NCI-H446 (cell line): ENCODE measurements around the gene TCEAL1.
"Not testable (repeated sequence)": the region's sequence is repeated elsewhere in the genome, so short reads cannot be mapped to it uniquely, and the experiment has no call there.

ENCODE experiments used
- DNase-seq, 2 experiments: peaks; one replicate each; lab custom pipeline; 2025; lab: John Stamatoyannopoulos, UW

The TCEAL1 gene

DNA sequence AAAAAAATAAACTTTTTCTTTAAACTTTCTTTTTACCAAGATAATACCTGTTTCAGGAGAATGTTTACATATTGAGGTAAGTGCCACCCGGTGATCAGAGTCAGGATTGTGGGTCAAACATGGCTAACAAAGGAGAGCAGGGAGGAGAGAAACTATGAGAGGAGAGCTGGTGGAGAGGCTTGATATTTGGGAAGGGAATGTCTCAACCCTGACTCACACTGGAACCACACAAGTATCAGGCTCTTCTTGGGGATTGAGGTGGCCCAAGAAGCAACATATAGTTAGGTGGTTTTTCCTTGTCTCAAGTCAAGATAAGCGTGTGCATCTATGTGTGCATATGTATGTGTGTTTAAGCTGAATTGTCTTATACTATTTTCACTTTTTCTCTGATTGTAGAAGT lies 6.7 kb downstream of the TCEAL1 start:
- no peak for DNase-seq

DNA sequence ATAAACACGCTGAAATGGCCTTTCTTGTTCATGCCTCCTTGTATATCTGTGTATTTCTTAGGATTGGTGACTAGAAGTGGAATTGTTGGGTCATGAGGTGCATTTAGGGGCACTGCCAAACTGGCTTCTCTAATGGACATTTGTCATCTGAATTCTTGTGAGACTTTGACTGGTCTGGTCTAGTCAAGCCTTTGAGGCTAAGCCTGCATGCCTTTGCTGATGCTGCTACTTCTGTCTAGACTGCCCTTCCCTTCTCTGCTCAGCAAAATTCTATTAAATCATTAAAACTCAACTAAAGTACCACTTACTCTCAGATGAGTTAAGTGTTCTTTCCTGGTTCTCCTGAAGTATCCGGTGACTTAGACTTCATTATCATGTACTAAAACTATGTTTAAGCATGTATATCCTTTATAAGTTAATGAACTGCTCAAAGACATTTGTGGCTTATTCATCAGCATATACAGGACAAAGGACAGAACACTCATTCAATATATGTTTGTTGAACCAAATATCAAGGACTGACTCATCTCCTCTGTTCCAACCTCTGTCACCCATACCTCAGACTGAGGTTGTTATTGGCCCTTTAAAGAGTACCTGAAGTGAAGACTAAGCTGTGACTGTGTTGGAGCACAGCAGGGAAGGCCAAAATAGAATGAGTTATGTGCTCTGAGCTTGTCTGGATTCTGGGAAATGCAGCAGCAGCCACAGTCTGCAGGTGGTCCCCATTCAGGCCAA lies 9.0 kb downstream of the TCEAL1 start:
- DNase-seq = no peak

DNA sequence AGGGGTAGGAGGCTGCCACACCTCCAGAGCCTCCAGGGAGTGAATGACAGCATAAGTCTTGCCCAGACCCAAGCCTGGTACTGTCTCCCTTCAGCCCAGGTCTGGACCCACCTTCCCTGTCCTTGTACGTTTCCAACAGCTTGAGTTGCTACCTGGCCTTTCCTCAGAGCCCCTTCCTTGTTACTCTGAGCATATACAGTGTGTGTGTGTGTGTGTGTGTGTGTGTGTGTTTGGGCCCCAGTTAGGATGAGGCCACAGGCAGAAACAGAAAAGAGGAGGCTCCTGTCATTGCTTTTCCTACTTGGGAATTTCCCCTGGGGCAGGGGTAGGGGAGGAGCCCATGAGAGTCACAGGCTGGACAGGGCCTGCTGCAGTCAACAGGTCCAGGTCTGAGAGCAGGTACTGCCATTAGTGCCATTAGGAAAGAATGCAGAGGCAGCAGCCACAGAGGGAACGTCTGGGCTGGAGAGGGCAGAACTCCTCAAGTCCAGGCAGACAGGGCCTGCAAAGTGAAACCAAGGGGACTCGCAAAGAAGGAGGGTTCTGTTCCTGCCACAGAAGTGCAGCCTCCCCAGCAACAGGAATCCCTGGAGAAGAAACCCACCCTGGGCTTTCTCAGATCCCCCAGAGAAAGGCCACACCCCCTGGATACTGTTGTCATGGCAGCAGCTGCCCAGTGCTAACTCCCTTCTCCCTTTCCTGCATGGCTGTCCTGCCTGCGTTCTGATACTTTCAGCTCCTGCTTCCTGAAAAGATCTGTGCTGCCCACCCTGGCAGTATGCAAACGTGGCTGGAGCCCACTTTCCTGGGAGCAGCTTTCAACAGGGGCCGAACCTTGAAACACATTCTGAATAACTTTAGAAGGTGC lies 9.9 kb downstream of the TCEAL1 start:
- DNase-seq = not testable (repeated sequence)

DNA sequence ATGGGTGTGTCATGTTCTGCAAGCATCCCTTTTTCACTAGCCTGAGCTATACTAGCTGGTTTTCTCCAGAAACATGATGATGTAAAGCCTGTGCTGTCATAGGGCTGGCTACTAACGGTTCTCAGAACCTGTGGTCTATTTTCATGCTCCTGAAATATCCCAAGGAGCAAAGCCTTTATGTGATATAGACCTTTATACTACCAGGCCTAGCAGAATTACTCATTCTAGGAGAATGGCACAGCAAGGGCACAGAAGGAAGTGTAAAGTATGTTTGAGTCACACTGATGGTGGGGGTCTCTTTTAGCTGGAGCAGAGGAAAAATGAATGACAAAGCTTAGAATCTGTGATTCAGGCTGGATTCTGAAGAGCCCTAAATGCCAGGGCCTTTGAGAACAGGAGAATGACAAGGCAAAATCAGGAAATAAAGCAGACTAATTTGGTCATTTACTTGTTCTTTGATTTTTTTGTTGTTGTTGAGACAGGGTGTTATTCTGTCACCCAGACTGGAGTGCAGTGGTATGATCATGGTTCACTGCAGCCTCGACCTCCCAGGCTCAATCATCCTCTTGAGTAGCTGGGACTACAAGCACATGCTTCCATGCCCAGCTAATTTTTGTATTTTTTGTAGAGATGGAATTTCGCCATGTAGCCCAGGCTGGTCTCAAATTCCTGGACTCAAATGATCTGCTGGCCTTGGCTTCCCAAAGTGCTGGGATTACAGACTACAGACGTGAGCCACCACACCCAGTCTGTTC lies 11.8 kb downstream of the TCEAL1 start:
- DNase-seq = no peak

DNA sequence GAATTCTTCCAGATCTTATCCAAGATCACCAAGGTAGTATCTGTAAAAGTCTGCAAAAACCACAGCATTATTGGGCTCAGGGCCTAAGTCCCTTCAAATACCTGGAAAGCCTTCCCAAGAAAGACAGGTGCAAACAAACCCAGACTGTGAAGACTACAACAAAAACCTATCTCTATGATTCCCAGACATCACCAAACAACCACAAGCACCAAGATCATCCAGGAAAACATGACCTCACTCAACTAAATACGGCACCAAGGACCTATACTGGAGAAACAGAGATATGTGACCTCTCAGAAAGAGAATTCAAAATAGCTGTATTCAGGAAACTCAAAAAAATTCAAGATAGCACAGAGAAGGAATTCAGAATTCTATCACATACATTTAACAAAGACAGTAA lies 15.3 kb downstream of the TCEAL1 start:
- no peak for DNase-seq

DNA sequence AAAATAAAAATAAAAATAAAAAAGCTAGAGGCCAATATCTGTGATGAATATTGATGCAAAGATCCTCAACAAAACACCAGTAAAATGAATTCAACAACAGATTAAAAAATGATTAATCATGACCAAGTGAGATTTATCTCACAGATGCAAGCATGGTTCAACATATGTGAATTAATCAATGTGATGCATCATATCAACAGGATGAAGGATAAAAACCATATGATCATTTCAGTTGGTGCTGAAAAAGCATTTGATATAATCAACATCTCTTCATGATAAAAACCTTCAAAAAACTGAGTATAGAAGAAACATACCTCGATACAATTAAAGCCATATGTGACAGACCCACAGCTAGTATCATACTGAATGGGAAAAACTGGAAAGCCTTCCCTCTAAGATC lies 18.9 kb downstream of the TCEAL1 start:
- DNase-seq = no peak

DNA sequence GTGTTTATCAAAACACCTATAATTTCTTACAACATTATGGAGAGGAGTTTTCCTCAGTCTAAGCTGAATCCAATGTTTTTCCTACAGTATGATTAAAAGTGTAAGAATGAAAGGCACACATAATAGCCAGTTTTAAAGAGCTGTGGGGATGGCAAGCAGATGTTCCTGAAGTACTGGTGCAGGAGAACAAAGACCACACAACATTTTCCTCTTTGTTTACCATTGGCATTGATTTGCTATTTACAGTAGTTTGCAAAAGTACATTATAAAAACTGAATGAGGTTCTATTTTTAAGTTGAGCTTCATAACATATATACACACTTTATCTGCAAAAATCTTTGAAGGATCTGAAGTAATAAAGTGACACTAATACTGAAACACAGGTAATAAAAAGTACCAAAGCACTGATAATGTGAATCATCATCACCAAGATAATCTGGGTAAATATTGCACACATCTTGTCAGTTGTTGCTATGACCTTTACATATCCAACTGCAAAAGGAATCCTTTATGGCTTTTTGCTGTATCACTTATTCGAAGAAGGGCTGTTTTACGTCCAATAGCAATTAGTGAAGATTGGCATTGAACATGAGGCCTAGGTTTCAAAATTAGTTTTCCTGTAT lies 22.5 kb downstream of the TCEAL1 start:
- no peak for DNase-seq

DNA sequence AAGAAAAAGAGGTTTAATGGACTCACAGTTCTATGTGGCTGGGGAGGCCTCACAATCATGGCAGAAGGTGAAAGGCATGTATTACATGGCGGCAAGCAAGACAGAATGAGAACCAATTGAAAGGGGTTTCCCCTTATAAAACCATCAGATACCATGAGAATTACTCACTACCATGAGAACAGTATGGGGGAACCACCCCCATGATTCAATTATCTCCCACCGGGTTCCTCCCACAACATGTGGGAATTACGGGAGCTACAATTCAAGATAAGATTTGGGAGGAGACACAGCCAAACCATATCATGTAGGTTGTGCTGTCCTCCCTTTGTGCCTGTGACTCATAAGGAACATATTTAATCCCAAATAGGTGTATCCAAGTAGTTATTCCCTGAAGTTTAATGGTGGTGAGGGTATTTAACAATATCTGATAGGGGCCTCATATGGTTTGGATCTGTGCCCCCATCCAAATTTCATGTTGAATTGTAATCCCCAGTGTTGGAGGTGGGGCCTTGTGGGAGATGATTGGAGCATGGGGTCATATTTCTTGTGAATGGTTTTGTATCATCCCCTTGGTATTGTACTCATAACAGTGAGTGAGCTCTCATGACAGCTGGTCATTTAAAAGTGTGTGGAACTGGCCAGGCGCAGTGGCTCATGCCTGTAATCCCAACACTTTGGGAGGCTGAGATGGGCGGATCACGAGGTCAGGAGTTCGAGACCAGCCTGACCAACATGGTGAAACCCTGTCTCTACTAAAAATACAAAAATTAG lies 26.6 kb downstream of the TCEAL1 start:
- DNase-seq = not testable (repeated sequence)

DNA sequence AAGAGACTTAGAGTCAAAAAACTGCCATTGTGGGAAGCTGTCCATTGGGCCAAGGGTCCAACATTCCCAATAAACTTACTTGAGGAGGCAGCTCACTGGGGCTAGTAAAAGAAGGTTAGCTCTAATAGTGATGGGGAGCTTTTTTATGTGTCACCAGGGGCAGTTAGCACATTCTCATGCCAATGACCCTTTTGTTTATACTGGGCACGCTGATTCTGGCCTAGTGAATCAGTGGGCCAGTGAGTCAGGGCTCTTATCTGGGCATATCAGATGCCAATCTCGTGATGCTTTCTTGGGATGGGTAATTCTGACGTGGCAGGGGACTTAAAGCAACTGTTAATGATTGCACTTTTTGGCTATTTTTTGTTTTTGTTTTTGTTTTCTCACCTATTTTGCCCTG lies 27.8 kb downstream of the TCEAL1 start:
- no peak for DNase-seq

DNA sequence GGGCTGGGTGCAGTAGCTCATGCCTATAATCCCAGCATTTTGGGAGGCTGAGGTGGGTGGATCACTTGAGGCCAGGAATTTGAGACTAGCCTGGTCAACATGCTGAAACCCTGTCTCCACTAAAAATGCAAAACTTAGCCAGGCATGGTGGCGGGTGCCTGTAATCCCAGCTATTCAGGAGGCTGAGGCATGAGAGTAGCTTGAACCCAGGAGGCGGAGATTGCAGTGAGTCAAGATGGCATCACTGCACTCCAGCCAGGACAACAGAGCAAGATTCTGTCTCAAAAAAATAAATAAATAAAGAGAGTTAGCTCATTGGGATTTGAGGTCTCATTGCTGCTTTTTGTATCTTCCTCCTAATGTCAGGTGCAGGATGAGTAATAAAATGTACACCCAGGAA lies 28.3 kb downstream of the TCEAL1 start:
- not testable (repeated sequence) for DNase-seq

DNA sequence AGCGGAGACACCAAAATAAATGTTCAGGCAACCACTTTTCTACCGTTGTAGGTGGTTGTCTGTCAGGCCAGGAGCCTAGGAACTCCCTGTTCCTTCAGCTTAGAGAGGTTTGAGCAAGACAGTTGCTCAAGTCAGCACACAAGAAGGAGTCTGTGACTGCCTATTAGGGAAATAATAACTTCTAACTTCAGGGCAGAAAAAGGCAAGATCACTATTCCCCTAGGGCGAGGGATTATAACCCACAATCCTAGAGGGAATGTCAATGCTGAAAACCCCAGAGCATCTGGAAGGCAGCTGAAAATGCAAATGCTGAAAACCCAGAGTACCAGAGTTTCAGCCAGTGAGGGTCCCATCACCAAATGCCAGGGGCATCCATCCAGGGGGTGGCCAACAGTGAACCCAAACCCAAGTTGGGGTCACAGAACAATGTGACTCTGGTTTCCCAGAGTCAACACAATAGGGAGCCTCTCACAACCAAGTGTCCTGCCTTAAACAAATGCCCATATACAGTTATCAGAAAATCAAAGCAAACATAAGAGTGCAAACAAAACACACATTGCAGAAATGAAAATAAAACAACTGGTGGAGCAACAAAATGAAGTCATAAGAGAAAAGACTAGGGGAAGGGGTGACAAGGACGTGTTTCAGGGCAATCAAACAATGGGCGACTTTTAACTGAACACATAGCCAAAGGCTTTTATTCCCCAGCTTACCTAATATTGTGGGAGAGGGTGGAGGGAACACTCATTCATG lies 30.1 kb downstream of the TCEAL1 start:
- DNase-seq = no peak

DNA sequence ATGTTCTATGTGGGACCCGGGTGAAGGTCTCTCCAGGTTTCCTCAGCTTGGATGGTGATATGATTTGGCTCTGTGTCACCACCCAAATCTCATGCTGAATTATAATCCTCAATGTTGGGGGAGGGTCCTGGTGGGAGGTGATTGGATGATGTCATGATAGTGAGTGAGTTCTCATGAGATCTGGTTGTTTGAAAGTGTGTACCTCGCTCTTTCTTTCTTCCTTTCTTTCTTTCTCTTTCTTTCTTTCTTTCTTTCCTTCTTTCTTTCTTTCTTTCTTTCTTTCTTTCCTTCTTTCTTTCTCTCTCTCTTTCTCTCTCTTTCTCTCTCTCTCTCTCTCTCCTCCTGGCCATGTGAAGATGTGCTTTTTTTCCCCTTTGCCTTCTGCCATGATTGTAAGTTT lies 30.7 kb downstream of the TCEAL1 start:
- DNase-seq = not testable (repeated sequence)

DNA sequence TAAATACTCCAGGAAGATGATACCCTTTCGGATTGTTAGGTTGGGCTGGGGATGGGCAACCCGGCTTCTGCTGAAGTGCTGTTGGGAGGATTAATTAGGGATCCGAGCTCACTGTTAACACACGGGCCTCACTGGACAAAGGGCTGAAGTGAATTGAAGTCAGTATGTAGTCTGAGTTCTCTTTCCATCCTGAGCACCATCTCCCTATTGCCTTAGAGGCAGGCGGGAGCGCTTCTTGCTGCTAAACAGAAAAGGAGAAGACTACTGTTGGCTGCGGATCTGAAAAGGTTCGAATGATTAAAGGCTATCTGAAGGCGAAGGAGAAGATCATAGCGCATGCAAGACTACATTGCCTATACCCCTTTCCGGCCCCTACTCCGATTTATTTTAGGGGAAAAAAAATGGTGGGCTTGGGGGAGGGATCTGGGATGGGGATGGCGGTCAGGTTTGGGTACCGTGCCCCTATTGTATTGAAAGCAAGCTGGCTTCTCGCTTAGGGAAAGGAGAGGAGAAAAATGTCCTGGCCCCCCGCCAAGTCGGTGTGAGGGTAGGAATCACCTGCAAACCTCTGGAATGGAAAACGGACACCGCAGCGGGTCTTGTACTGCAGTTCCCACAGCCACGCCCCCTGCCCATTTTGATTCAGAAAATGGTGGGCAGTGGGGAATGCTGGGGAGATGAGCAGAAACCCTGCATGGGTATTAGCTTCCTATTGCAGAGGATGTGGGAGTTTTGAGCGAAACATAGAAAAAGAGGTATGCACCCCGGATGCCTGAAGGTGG lies 35.4 kb downstream of the TCEAL1 start:
- no peak for DNase-seq

DNA sequence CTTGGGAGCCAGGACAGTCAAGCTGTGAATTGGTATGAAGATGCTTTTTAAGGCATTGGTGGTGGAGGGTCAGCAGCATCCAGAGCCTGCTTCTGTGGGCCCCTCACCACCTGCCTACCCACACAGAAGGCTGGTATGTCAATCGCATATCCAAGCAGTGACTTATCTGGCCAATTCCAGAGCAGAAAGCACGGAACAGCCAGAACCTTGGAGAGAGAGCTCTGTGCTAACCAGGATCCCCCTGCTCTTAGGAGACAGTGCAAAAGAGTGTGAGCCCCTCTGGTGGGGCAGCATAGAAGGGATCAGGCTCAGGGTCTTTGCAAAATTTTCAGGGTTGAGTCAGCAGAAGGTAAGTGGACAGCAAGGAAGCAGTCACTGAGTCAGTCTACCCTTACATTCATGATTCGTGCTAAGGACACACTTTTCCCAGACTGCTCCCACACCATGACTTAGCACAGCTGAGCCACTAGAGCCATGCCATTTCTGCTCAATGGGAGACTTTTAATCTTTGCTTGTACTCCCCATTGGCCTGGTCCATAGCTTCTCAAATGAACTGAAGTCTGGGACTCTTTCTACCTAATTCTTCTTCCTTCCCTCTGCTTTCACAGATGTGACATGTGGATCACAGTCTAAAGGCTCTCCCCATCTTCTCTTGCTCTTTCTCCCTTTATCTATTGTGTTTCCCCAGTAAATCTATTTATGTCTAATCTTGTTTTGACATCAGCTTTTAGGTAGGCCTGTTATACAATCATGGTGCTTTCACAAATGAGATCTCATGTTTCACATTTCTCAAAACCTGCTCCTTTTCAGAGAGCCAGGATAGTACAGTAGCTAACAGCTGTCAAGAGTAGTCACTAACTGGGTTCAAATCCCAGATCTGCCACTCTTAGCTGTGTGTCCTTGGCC lies 37.7 kb downstream of the TCEAL1 start:
- DNase-seq = no peak

DNA sequence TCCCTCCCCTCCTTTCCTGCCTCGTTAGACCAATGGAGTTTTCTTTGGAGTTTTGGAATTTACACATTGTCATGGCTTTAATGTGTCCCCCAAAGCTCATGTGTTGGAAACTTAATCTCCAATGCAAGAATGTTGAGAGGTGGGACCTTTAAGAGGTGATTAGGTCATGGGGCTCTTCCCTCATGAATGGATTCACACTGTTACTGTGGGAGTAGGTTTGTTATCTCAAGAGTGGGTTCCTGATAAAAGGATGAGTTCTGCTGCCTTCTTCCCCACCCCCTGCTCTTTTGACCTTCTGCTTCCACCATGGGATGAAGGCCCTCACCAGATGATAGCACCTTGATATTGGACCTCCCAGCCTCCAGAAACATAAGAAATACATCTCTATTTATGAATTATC lies 41.0 kb downstream of the TCEAL1 start:
- DNase-seq = no peak

DNA sequence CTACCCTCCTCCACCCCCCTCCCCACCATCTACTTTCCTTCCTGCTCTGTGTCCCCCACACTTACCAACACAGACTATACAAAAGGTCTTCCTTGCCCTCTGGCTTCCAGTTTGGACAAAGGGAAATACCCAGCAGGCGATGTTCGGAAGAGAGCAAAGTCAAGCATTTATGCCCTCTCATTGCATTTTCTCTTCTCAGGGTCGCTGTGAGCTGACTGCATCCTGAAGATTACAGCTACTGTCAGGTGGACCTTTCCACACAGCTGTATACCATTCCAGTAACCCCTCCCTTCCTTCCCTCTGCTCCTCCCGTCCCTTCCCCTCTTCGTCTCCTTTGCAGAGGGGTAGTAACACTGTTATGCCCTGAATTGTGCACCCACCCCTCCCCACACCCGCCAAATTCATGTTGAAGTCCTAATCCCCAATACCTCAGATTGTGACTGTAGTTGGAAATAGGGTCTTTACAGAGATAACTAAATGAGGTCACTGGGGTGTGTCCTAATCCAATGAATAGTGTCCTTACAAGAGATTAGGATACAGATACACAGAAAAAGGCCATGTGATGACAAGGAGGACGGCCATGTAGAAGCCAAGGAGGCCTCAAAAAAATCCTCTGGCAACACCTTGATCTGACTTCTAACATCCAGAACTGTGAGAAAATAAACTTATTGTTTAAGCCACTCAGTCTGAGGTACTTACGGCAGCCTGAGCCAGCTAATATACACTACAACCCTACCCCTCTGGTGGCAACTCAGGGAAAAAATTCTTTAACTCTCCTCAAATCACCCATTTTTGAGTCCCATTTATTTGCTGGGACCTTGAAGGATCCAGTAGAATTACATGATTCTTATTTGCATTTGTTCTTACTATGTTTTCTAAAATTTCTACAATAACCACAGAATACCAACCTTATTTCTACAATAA lies 46.0 kb downstream of the TCEAL1 start:
- DNase-seq = no peak

DNA sequence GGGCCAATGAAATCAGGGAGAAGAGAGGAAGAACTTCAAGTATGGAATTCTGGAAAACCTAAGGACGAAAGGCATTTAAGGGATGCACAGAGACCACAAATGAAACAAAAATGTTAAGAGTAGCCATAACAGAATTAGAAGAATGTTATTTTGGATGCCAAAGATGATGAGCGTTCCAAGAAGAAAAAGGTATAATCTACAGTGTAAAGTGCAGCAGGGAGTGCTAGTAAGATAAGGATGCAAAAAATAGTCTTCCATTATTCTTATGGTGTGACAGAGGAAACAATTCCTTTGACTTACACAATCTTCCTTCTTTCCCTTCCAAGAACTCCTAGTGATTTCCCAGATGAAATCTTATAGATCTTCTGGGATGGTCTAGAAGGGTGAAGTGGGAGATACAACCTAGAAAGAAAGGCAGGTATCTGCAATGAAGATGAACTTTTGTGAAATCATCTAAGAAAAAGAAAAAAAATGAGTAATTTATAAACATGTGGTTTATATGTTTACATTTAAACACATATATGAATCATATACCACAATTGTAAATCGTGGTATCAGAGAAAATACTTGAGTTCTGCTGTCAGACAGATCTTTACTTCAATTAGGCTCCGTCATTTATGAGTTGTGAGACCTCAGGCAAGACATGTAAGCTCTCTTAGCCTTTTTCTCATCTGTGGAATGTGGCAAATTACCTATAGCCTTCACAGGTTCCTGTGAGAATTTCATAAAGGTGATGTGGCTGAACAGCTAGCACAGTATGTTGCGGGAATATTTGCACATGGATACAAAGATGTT lies 49.6 kb downstream of the TCEAL1 start:
- no peak for DNase-seq
